ENCODE results near the gene AKAP8L. TPM values are rescaled to one million over a fixed set of nuclear protein-coding genes. Genes with fewer than 3 reads are reported as not detected.

The AKAP8L gene
- total and polyA plus RNA-seq, 4 donors = 50.2 to 151 (median 118) TPM

DNA sequence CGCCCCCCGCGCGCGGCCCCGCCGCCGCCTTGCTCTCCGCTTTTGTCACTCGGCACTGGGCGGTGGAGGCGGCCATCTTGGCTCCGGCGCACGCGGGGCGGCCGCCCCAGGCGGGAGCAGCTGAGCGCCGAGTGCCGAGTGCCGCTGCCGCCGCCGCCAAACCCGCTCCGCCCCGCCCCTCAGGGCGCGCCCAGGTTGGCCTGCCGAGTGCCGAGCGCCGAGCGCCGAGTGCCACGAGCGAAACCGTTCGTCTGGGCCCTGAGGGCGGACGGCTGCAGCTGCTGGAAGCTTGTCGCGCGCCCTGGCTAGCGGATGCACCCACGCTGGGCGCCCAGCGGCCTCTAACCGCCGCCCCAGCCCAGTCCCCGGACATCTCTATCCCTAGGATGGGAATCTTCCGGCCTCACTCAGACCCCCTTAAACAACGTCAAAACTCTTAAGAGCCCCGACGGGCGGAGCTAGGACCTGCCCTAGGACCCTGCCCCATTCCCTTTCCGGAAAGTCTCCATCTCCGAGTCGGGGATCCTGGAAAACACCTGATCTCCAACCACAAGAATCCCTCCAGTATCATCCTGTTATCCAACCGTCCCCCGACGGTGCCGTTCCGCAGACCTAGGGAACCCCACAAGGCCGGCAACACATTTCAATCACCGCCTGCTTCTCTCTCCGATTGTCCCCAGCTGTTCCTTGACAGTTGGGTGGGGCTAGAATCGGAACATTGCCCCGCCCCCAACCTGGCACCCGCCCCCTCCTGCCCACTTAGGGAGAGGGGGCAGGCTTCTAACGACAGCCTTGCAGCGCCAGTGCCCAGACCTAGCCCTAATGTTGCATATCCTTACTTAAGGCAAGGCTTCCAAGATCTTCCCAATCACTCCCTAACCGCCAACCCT, 14.1 kb upstream of the AKAP8L start:
- peaks cover 62% of the 10 kb centered on the region for H3K36me3 ChIP-seq (ENCODE audit: control insufficient read depth, insufficient read depth, low read length)
- H3K4me1 ChIP-seq (ENCODE audit: control insufficient read depth, insufficient read depth, low read length) = peaks cover 34% of the 10 kb centered on the region
- H3K27me3 ChIP-seq (ENCODE audit: control insufficient read depth, insufficient read depth, low read length) = no peaks in the 10 kb centered on the region
- WGBS (ENCODE audit: insufficient coverage) = under 1% methylated on average over 69 of the region's 75 CpGs
- peak overlapping the region; percentile 87 for H3K27ac ChIP-seq (ENCODE audit: low read depth, low read length)
- peak overlapping the region; percentile 74 for H3K4me3 ChIP-seq (ENCODE audit: low read depth, low read length)
- peak; percentile 63 to 97 (median 86) for DNase-seq (ENCODE audit: low read depth in 4 of 6, low spot score in 6 of 6)
- H3K9me3 ChIP-seq (ENCODE audit: control insufficient read depth, insufficient read depth, low read length) = no peaks in the 10 kb centered on the region

DNA sequence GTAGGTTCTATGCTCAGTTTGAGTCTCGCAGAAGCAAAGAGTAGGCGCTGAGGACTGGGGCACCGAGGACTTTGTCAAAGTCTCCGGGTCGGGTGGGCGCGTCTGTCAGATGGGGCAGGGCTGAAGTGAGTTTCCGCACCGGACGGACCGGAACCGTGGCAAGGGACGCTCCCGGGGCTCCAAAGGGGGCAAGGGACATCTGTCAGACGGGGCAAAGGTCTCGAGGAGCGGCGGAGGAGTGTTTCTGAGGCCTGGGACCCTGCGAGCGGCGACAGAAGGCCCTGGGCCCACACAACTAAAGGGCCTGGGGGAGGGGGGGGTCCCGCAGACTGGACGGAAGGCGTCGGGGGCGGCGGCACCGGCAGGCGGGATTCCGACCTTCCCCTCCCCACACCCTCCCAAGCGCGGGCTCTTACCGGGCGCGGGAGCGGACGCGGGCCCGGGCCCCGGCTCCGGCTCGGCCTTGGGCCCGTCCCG, 13.3 kb upstream of the AKAP8L start:
- WGBS (ENCODE audit: insufficient coverage) = 0% methylated on average over 32 of the region's 44 CpGs
- Histone ChIP-seq H3K4me1 (ENCODE audit: control insufficient read depth, insufficient read depth, low read length) (peaks cover 34% of the 10 kb centered on the region), H3K9me3 (ENCODE audit: control insufficient read depth, insufficient read depth, low read length) (no peaks in the 10 kb centered on the region), H3K27me3 (ENCODE audit: control insufficient read depth, insufficient read depth, low read length) (no peaks in the 10 kb centered on the region), H3K36me3 (ENCODE audit: control insufficient read depth, insufficient read depth, low read length) (peaks cover 62% of the 10 kb centered on the region), H3K4me3 (ENCODE audit: low read depth, low read length) (peak overlapping the region; percentile 69), H3K27ac (ENCODE audit: low read depth, low read length) (peak overlapping the region; percentile 29)
- no peak for DNase-seq (ENCODE audit: low read depth in 4 of 6, low spot score in 6 of 6)

DNA sequence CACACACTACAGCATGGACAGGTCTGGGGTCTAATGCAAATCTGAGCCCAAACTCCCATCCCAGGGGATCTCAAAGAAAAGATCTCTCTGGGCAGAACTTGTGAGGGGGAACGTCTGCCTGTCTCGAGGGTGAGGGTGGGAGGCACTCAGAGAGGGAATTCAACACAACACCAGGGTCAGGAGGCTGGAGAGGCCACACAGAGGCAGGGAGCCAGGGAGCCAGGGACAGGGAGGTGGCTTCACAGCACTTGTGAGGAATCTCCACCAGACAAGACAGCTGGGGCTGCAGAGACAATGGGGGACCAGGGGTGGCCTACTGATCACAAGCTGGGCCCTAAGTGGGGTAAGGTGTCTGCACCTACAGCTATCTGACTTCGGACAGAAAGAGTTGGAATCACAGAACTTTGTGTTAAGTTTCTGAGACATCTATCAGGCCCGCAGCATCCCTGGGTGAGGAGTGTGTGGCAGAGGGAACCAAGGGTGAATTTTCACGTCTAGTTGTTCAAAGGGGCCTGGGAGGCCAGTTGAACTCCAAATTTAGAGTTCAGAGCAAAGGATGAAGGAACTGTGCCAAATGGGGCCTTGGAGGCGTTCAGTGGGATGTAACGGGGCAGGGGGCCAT, 12.7 kb upstream of the AKAP8L start:
- Histone ChIP-seq H3K9me3 (ENCODE audit: control insufficient read depth, insufficient read depth, low read length) (no peaks in the 10 kb centered on the region), H3K36me3 (ENCODE audit: control insufficient read depth, insufficient read depth, low read length) (peaks cover 62% of the 10 kb centered on the region), H3K27me3 (ENCODE audit: control insufficient read depth, insufficient read depth, low read length) (no peaks in the 10 kb centered on the region), H3K4me3 (ENCODE audit: low read depth, low read length) (peak overlapping the region; percentile 69), H3K4me1 (ENCODE audit: control insufficient read depth, insufficient read depth, low read length) (peaks cover 34% of the 10 kb centered on the region), H3K27ac (ENCODE audit: low read depth, low read length) (no peak overlapping the region)
- 23% methylated on average over 6 of the region's 7 CpGs for WGBS (ENCODE audit: insufficient coverage)
- DNase-seq (ENCODE audit: low read depth in 4 of 6, low spot score in 6 of 6) = no peak

DNA sequence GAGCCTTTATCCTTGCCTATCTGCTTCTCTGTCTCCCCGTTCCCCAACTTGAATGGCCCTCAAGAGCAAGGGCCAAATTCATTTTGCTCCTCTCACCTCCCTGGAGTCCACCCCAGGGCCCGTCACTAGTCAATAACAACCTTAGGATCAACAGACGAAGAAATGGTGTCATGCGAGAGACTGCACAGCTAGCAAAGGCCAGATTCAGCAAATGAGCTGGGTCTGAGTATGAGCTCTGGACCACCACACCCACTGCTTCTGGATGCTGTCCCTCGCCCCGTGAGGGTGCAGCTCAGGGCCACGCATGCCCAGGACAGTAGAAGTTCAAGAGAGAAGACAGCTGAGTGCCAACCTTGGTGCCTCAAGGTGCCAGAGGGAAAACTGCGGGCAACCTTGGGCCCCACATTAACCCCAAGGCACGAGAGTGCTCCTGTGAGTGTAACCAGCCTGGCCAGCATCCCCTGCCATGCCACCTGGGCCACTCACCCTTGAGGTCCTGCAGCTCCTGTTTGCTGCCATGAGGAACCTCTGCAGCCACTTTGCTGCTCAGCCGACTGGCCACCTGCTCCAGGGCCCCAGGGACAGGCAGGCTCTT, 11.8 kb upstream of the AKAP8L start:
- peaks cover 65% of the 10 kb centered on the region for H3K36me3 ChIP-seq (ENCODE audit: control insufficient read depth, insufficient read depth, low read length)
- 86% methylated on average over 10 of the region's 10 CpGs for WGBS (ENCODE audit: insufficient coverage)
- no peak overlapping the region for H3K27ac ChIP-seq (ENCODE audit: low read depth, low read length)
- no peaks in the 10 kb centered on the region for H3K9me3 ChIP-seq (ENCODE audit: control insufficient read depth, insufficient read depth, low read length)
- no peak for DNase-seq (ENCODE audit: low read depth in 4 of 6, low spot score in 6 of 6)
- H3K4me1 ChIP-seq (ENCODE audit: control insufficient read depth, insufficient read depth, low read length) = peaks cover 34% of the 10 kb centered on the region
- no peak overlapping the region for H3K4me3 ChIP-seq (ENCODE audit: low read depth, low read length)
- H3K27me3 ChIP-seq (ENCODE audit: control insufficient read depth, insufficient read depth, low read length) = no peaks in the 10 kb centered on the region

DNA sequence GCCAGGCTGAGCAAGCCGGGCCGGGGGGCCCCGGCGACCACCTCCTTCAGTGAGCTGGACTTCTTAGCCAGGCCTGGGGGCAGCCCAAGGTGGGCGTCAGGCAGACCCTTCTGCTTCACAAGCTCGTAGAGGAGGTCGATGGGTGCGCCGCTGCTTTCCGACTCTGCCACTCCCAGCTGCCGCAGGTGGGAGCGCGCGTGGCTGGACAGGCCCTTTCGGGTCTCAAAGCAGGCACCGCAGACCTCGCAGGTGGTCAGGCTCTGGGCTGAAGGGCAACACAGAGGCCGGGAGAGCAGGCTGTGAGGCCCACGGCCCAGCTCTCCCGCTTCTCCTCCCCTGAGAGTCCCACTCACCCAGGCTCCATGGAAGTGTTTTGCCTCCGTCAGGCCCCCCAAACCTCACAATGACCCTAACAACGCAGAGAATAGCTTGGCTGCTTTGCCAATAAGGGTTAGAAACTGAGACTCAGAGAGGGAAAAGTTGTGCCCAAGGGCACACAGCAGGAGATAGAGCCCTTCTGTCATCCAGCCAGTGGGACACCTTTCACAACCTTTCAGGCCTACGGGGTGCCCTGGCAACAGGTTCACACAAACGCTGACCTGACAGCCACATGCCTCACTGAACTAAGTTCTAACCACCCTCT, 11.2 kb upstream of the AKAP8L start:
- Histone ChIP-seq H3K36me3 (ENCODE audit: control insufficient read depth, insufficient read depth, low read length) (peaks cover 65% of the 10 kb centered on the region), H3K9me3 (ENCODE audit: control insufficient read depth, insufficient read depth, low read length) (no peaks in the 10 kb centered on the region), H3K4me3 (ENCODE audit: low read depth, low read length) (no peak overlapping the region), H3K27ac (ENCODE audit: low read depth, low read length) (no peak overlapping the region), H3K27me3 (ENCODE audit: control insufficient read depth, insufficient read depth, low read length) (no peaks in the 10 kb centered on the region), H3K4me1 (ENCODE audit: control insufficient read depth, insufficient read depth, low read length) (peaks cover 34% of the 10 kb centered on the region)
- no peak for DNase-seq (ENCODE audit: low read depth in 4 of 6, low spot score in 6 of 6)
- 90% methylated on average over 24 of the region's 24 CpGs for WGBS (ENCODE audit: insufficient coverage)

DNA sequence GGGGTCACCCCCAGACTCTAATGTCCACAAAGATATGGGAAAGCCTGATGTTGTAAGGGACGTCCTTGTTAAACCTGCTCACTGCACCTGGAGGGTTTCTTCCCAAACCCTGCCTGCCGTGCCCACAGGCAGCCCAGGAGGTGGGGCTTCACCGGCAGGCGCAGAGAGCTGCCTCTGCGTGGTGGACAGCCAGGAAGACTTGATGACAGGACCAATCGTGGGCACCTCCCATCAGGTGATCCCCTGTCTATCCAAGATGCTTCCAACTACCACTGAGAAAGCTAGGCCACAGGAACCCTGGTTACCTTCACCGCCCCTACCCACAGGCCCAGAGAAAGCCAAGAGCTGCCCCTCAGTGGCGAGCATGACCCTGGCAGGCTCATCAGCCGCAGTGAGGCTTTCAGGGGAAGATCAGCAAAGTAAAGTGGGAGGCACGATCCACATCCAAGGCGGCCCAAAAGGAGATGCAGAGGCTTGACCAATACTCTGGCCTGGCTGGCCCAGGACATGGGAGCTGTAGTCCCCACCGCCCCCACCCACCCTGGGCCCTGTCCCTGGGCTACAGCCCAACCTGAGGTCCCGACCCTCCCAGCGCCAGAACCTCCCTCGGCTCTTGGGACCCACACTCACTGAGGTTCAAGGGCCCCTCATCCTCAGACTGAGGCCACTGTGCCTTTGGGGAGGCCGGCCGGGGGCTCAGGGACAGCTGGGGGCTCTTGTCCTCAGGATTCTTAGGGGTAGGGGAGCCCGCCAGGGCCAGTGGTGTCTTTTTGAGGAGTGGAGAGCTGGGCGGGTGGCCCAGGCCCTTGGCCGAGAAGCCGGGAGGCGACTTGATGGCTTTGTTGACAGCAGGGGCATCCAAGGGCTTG, 10.4 kb upstream of the AKAP8L start:
- WGBS (ENCODE audit: insufficient coverage) = 91% methylated on average over 22 of the region's 22 CpGs
- Histone ChIP-seq H3K4me3 (ENCODE audit: low read depth, low read length) (no peak overlapping the region), H3K27me3 (ENCODE audit: control insufficient read depth, insufficient read depth, low read length) (no peaks in the 10 kb centered on the region), H3K27ac (ENCODE audit: low read depth, low read length) (no peak overlapping the region), H3K9me3 (ENCODE audit: control insufficient read depth, insufficient read depth, low read length) (no peaks in the 10 kb centered on the region), H3K4me1 (ENCODE audit: control insufficient read depth, insufficient read depth, low read length) (peaks cover 34% of the 10 kb centered on the region), H3K36me3 (ENCODE audit: control insufficient read depth, insufficient read depth, low read length) (peaks cover 68% of the 10 kb centered on the region)
- DNase-seq (ENCODE audit: low read depth in 4 of 6, low spot score in 6 of 6) = no peak

DNA sequence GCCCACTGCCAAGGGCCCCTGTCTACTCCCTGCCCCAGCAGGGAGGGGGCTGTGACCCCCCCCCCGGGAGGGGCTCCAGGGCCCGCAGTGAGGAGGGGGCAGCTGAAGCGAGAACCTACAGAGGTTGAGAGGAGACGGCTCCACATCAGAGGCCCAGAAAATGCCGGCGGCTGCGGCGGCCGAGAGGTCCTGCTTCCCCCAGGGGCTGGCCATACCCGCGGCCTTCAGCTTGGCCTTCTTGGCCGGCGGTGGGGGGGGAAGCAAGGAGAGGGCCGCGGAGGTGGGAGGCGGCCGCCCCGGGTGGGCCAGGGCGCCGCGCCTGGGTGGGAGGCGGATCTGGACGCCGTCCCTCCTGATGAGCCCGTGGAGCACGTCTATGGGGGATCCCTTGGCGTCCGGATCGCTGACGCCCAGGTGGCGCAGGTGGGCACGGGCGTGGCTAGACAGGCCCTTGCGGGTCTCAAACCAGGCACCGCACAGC, 9.2 kb upstream of the AKAP8L start:
- no peak for DNase-seq (ENCODE audit: low read depth in 4 of 6, low spot score in 6 of 6)
- Histone ChIP-seq H3K36me3 (ENCODE audit: control insufficient read depth, insufficient read depth, low read length) (peaks cover 80% of the 10 kb centered on the region), H3K27ac (ENCODE audit: low read depth, low read length) (no peak overlapping the region), H3K4me1 (ENCODE audit: control insufficient read depth, insufficient read depth, low read length) (peaks cover 29% of the 10 kb centered on the region), H3K4me3 (ENCODE audit: low read depth, low read length) (no peak overlapping the region), H3K9me3 (ENCODE audit: control insufficient read depth, insufficient read depth, low read length) (no peaks in the 10 kb centered on the region), H3K27me3 (ENCODE audit: control insufficient read depth, insufficient read depth, low read length) (no peaks in the 10 kb centered on the region)
- 95% methylated on average over 31 of the region's 35 CpGs for WGBS (ENCODE audit: insufficient coverage)

DNA sequence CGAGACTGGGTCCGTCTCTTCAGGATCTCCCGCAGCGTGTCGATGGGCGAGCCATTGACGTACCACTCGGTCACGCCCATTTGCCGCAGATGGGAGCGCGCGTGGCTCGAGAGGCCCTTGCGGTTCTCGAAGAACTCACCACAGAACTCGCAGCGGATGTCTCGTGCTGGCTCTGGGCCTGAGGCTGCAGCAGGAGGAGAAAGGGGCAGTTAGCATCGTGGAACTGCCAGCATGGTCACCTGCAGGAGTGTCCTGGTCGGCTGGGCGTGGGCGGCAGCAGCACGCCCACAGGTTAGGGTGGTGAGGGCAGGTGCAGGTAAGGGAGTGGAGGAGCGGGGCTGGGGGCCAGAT, 8.5 kb upstream of the AKAP8L start:
- Histone ChIP-seq H3K4me3 (ENCODE audit: low read depth, low read length) (no peak overlapping the region), H3K36me3 (ENCODE audit: control insufficient read depth, insufficient read depth, low read length) (peaks cover 87% of the 10 kb centered on the region), H3K27ac (ENCODE audit: low read depth, low read length) (no peak overlapping the region), H3K4me1 (ENCODE audit: control insufficient read depth, insufficient read depth, low read length) (peaks cover 33% of the 10 kb centered on the region), H3K9me3 (ENCODE audit: control insufficient read depth, insufficient read depth, low read length) (no peaks in the 10 kb centered on the region), H3K27me3 (ENCODE audit: control insufficient read depth, insufficient read depth, low read length) (no peaks in the 10 kb centered on the region)
- 98% methylated on average over 25 of the region's 25 CpGs for WGBS (ENCODE audit: insufficient coverage)
- no peak for DNase-seq (ENCODE audit: low read depth in 4 of 6, low spot score in 6 of 6)

Data from spinal cord (tissue), 10 donors.